ENCODE measurements around the gene GPX7.

- TF ChIP-seq GATA2 (IDR thresholded peaks at IDR 0.05; ENCODE audit: low read depth, low read length) (no peak), GATA3 (IDR thresholded peaks at IDR 0.05; ENCODE audit: low read depth, low read length) (no peak)
Measured at GRCh38 chr1:52640697-52641096, 38.5 kb downstream of the GPX7 start.
